Astrocyte (in vitro differentiated cells and primary cell): ENCODE data around the gene ABCA3. TPM values are rescaled to one million over a fixed set of nuclear protein-coding genes. Genes with fewer than 3 reads are reported as not detected.
"Not testable (repeated sequence)": the region's sequence is repeated elsewhere in the genome, so short reads cannot be mapped to it uniquely, and the experiment has no call there.

Experiments
- DNase-seq: peaks from one replicate; pipeline ENCODE4 v3.0.0-alpha.2; 2010; ENCODE audit warnings: low read depth
- FAIRE-seq: peaks from 2 replicates; lab custom pipeline; 2011; peaks lifted over from hg19 to GRCh38; lab: Jason Lieb, UNC
- H2AFZ ChIP-seq: 2 replicates; pipeline ENCODE4 v1.6.0; 2012; ENCODE audit warnings: low read depth, low read length, inconsistent platforms
- H3K27ac ChIP-seq: 2 replicates; pipeline ENCODE4 v1.5.1; 2011; ENCODE audit warnings: low read depth, low read length, inconsistent platforms
- H3K27me3 ChIP-seq: 2 replicates; pipeline ENCODE4 v1.6.0; 2011; ENCODE audit warnings: low read length, inconsistent platforms; ENCODE audit not compliant: insufficient read depth
- H3K36me3 ChIP-seq: 2 replicates; pipeline ENCODE4 v1.5.1; 2011; ENCODE audit warnings: low read length, inconsistent platforms; ENCODE audit not compliant: insufficient read depth
- H3K4me1 ChIP-seq: 2 replicates; pipeline ENCODE4 v1.5.1; 2011; ENCODE audit warnings: low read length, inconsistent platforms; ENCODE audit not compliant: insufficient read depth
- H3K4me2 ChIP-seq: 2 replicates; pipeline ENCODE4 v1.6.0; 2012; ENCODE audit warnings: low read length, inconsistent platforms
- H3K4me3 ChIP-seq: 2 replicates; pipeline ENCODE4 v1.5.1; 2011; ENCODE audit warnings: low read depth, mild to moderate bottlenecking, low read length, inconsistent platforms; ENCODE audit not compliant: insufficient read depth
- H3K79me2 ChIP-seq: 2 replicates; pipeline ENCODE4 v1.6.0; 2012; ENCODE audit warnings: mild to moderate bottlenecking, low read length, inconsistent platforms; ENCODE audit not compliant: insufficient read depth
- H3K9ac ChIP-seq: 2 replicates; pipeline ENCODE4 v1.6.0; 2012; ENCODE audit warnings: mild to moderate bottlenecking, low read length, inconsistent platforms
- H3K9me3 ChIP-seq: 2 replicates; pipeline ENCODE4 v1.5.1; 2012; ENCODE audit warnings: low read depth, mild to moderate bottlenecking, low read length, inconsistent platforms; ENCODE audit not compliant: insufficient read depth
- H4K20me1 ChIP-seq: 2 replicates; pipeline ENCODE4 v1.6.0; 2012; ENCODE audit warnings: low read length, inconsistent platforms; ENCODE audit not compliant: insufficient read depth
- H3K27ac Mint-ChIP-seq: one replicate; pipeline ENCODE4 v1.8.0; 2021; ENCODE audit warnings: mild to moderate bottlenecking, mixed read lengths; ENCODE audit not compliant: unreplicated experiment
- H3K27me3 Mint-ChIP-seq: one replicate; pipeline ENCODE4 v1.8.0; 2021; ENCODE audit warnings: low read depth, mixed read lengths; ENCODE audit not compliant: unreplicated experiment
- H3K36me3 Mint-ChIP-seq: one replicate; pipeline ENCODE4 v1.8.0; 2021; ENCODE audit warnings: low read depth, mixed read lengths; ENCODE audit not compliant: unreplicated experiment
- H3K4me1 Mint-ChIP-seq: one replicate; pipeline ENCODE4 v1.8.0; 2021; ENCODE audit warnings: low read depth, mixed read lengths; ENCODE audit not compliant: unreplicated experiment
- H3K4me3 Mint-ChIP-seq: one replicate; pipeline ENCODE4 v1.8.0; 2021; ENCODE audit warnings: mild to moderate bottlenecking, moderate library complexity, mixed read lengths; ENCODE audit not compliant: unreplicated experiment
- H3K9me3 Mint-ChIP-seq: one replicate; pipeline ENCODE4 v1.8.0; 2021; ENCODE audit warnings: mild to moderate bottlenecking, mixed read lengths; ENCODE audit not compliant: unreplicated experiment
- CTCF ChIP-seq: IDR thresholded peaks from 2 replicates; pipeline ENCODE4 v1.5.1; 2011; ENCODE audit warnings: low read depth, mild to moderate bottlenecking, inconsistent platforms, low read length, moderate library complexity; ENCODE audit not compliant: insufficient read depth
- EZH2 ChIP-seq: IDR thresholded peaks from 2 replicates; pipeline ENCODE4 v1.6.1; 2012; ENCODE audit warnings: mild to moderate bottlenecking, low read length, inconsistent platforms; ENCODE audit not compliant: insufficient read depth
- total RNA-seq: library from RNA; stranded (reverse); gene quantifications from 2 replicates; pipeline ENCODE4 v1.2.1, GENCODE V29; 2021

The ABCA3 gene
- total RNA-seq, 1 donor from 2014 or later: 4.8 TPM

GRCh38 chr16:2243781-2244180 is 96.7 kb downstream of the ABCA3 start:
- no peak for TF ChIP-seq CTCF
- TF ChIP-seq EZH2: no peak
- no peak for FAIRE-seq
- Histone ChIP-seq H4K20me1 (peaks cover 26% of the 10 kb centered on the region), H3K9me3 (no peaks in the 10 kb centered on the region), H3K4me1 (no peaks in the 10 kb centered on the region), H2AFZ (no peak overlapping the region), H3K27me3 (no peaks in the 10 kb centered on the region), H3K4me3 (no peak overlapping the region), H3K36me3 (peaks cover 10% of the 10 kb centered on the region), H3K4me2 (no peak overlapping the region), H3K27ac (no peak overlapping the region), H3K79me2 (no peaks in the 10 kb centered on the region), H3K9ac (no peak overlapping the region)
- DNase-seq: no peak
- Mint-ChIP-seq H3K27ac (no peak overlapping the region), H3K36me3 (peaks cover 12% of the 10 kb centered on the region), H3K4me3 (no peak overlapping the region), H3K4me1 (no peaks in the 10 kb centered on the region), H3K27me3 (no peaks in the 10 kb centered on the region), H3K9me3 (no peaks in the 10 kb centered on the region)

DNA sequence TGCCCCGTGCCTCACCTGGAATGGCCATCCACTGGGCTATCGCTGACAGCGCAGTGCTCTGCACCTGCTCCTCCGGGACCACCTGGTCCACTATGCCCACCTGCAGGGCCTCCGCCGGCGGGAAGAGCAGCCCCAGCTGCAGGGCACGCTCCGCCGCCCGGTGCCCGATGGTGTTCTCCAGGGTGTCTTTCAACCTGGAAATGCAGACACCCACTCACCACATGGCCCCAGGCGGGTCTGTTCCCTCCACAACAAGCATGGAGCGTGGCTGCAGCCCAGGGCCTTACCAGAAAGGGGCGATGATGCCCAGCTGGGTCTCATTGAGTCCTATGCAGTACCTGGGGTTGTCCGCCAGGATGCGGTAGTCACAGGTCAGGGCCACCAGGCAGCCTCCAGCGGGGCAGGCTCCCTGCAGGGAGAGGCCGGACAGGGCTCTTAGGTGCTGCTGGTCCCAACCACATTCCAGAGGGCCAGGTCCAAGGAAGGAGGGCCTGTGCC is 97.4 kb downstream of the ABCA3 start:
- TF ChIP-seq CTCF: no peak
- no peak for TF ChIP-seq EZH2
- Mint-ChIP-seq H3K36me3 (peaks cover 12% of the 10 kb centered on the region), H3K27ac (no peak overlapping the region), H3K4me3 (no peak overlapping the region), H3K27me3 (no peaks in the 10 kb centered on the region), H3K9me3 (no peaks in the 10 kb centered on the region), H3K4me1 (no peaks in the 10 kb centered on the region)
- H3K4me2 ChIP-seq: no peak overlapping the region
- no peaks in the 10 kb centered on the region for H3K9me3 ChIP-seq
- H3K9ac ChIP-seq: no peak overlapping the region
- DNase-seq (no peak), FAIRE-seq (no peak)
- no peaks in the 10 kb centered on the region for H3K79me2 ChIP-seq
- peaks cover 8% of the 10 kb centered on the region for H3K36me3 ChIP-seq
- H4K20me1 ChIP-seq: peaks cover 23% of the 10 kb centered on the region
- no peaks in the 10 kb centered on the region for H3K4me1 ChIP-seq
- H3K27me3 ChIP-seq: no peaks in the 10 kb centered on the region
- no peak overlapping the region for H3K4me3 ChIP-seq
- H3K27ac ChIP-seq: no peak overlapping the region
- H2AFZ ChIP-seq: no peak overlapping the region

- H3K27me3 ChIP-seq: peaks cover 2% of the 10 kb centered on the region
- H3K4me1 ChIP-seq: no peaks in the 10 kb centered on the region
- no peak for DNase-seq
- TF ChIP-seq CTCF (no peak), EZH2 (no peak)
- no peak overlapping the region for H3K4me3 ChIP-seq
- H3K9me3 Mint-ChIP-seq: no peaks in the 10 kb centered on the region
- H3K9me3 ChIP-seq: no peaks in the 10 kb centered on the region
- no peak overlapping the region for H2AFZ ChIP-seq
- peaks cover 8% of the 10 kb centered on the region for H3K36me3 ChIP-seq
- H3K36me3 Mint-ChIP-seq: peaks cover 12% of the 10 kb centered on the region
- H3K27ac ChIP-seq: no peak overlapping the region
- H3K4me2 ChIP-seq: no peak overlapping the region
- H3K4me1 Mint-ChIP-seq: no peaks in the 10 kb centered on the region
- no peak for FAIRE-seq
- no peak overlapping the region for H3K9ac ChIP-seq
- H4K20me1 ChIP-seq: peaks cover 23% of the 10 kb centered on the region
- no peak overlapping the region for H3K4me3 Mint-ChIP-seq
- H3K27me3 Mint-ChIP-seq: no peaks in the 10 kb centered on the region
- no peaks in the 10 kb centered on the region for H3K79me2 ChIP-seq
- H3K27ac Mint-ChIP-seq: no peak overlapping the region
Observed at GRCh38 chr16:2242598-2242997, 97.9 kb downstream of the ABCA3 start.

GRCh38 chr16:2240331-2240730 is 100.2 kb downstream of the ABCA3 start:
- not testable (repeated sequence) for H3K4me1 Mint-ChIP-seq, H3K79me2 ChIP-seq, H3K9me3 ChIP-seq, H3K27ac Mint-ChIP-seq, H3K4me3 Mint-ChIP-seq, H3K36me3 Mint-ChIP-seq, H3K27me3 Mint-ChIP-seq, H2AFZ ChIP-seq, H3K9ac ChIP-seq, DNase-seq, H3K4me3 ChIP-seq, FAIRE-seq, H3K36me3 ChIP-seq, H3K27me3 ChIP-seq, H3K9me3 Mint-ChIP-seq, H3K4me2 ChIP-seq, H3K27ac ChIP-seq
- Histone ChIP-seq H3K4me1 (peaks cover 10% of the 10 kb centered on the region), H4K20me1 (peaks cover 34% of the 10 kb centered on the region)
